ENCODE results near the gene VSIR.
A peak's percentile ranks its signal among the peaks of the same experiment; 100 is the strongest.

The VSIR gene

GRCh38 chr10:71767420-71768035 is 5.8 kb downstream of the VSIR start:
- no peak for TF ChIP-seq TAF1 (IDR thresholded peaks at IDR 0.05; ENCODE audit: low read depth, low read length)
- no peak for TF ChIP-seq POU2F2 (IDR thresholded peaks at IDR 0.05; ENCODE audit: low read depth, low read length)
- TF ChIP-seq POLR2A (IDR thresholded peaks at IDR 0.05; ENCODE audit: low read depth, low read length), result no peak
- TF ChIP-seq POLR2AphosphoS5 (IDR thresholded peaks at IDR 0.05; ENCODE audit: low read depth, low read length), result no peak
- no peak for TF ChIP-seq PAX5 (IDR thresholded peaks at IDR 0.05; ENCODE audit: insufficient read depth, low read length, severe bottlenecking)
- TF ChIP-seq SPI1 (IDR thresholded peaks at IDR 0.05; ENCODE audit: low read depth, low read length), result no peak
- FAIRE-seq, result no peak
- no peak for DNase-seq (ENCODE audit: insufficient read length, low spot score)

- FAIRE-seq, result peak; percentile 26
- TF ChIP-seq PAX5 (IDR thresholded peaks at IDR 0.05; ENCODE audit: insufficient read depth, low read length, severe bottlenecking), result no peak
- TF ChIP-seq POLR2AphosphoS5 (IDR thresholded peaks at IDR 0.05; ENCODE audit: low read depth, low read length), result no peak
- no peak for TF ChIP-seq POLR2A (IDR thresholded peaks at IDR 0.05; ENCODE audit: low read depth, low read length)
- no peak for TF ChIP-seq POU2F2 (IDR thresholded peaks at IDR 0.05; ENCODE audit: low read depth, low read length)
- no peak for TF ChIP-seq SPI1 (IDR thresholded peaks at IDR 0.05; ENCODE audit: low read depth, low read length)
- no peak for TF ChIP-seq TAF1 (IDR thresholded peaks at IDR 0.05; ENCODE audit: low read depth, low read length)
- DNase-seq (ENCODE audit: insufficient read length, low spot score), result no peak
Observed at GRCh38 chr10:71766717-71767419, 6.5 kb downstream of the VSIR start.

- no peak for FAIRE-seq
- TF ChIP-seq SPI1 (IDR thresholded peaks at IDR 0.05; ENCODE audit: low read depth, low read length) (no peak), TAF1 (IDR thresholded peaks at IDR 0.05; ENCODE audit: low read depth, low read length) (no peak), PAX5 (IDR thresholded peaks at IDR 0.05; ENCODE audit: insufficient read depth, low read length, severe bottlenecking) (no peak), POU2F2 (IDR thresholded peaks at IDR 0.05; ENCODE audit: low read depth, low read length) (no peak), POLR2A (IDR thresholded peaks at IDR 0.05; ENCODE audit: low read depth, low read length) (no peak), POLR2AphosphoS5 (IDR thresholded peaks at IDR 0.05; ENCODE audit: low read depth, low read length) (no peak)
Observed at GRCh38 chr10:71765906-71766716, 7.2 kb downstream of the VSIR start.

GRCh38 chr10:71765176-71765904 is 8.0 kb downstream of the VSIR start:
- TF ChIP-seq TAF1 (IDR thresholded peaks at IDR 0.05; ENCODE audit: low read depth, low read length) (no peak), POLR2AphosphoS5 (IDR thresholded peaks at IDR 0.05; ENCODE audit: low read depth, low read length) (no peak), POU2F2 (IDR thresholded peaks at IDR 0.05; ENCODE audit: low read depth, low read length) (no peak), SPI1 (IDR thresholded peaks at IDR 0.05; ENCODE audit: low read depth, low read length) (no peak), PAX5 (IDR thresholded peaks at IDR 0.05; ENCODE audit: insufficient read depth, low read length, severe bottlenecking) (no peak), POLR2A (IDR thresholded peaks at IDR 0.05; ENCODE audit: low read depth, low read length) (no peak)
- DNase-seq (ENCODE audit: insufficient read length, low spot score) (no peak), FAIRE-seq (no peak)

More at GRCh38 chr10:71765906-71766716, 7.2 kb downstream of the VSIR start:
- no peak for DNase-seq (ENCODE audit: insufficient read length, low spot score)

GRCh38 chr10:71763352-71764127 is 9.8 kb downstream of the VSIR start:
- DNase-seq (ENCODE audit: insufficient read length, low spot score) (no peak), FAIRE-seq (no peak)
- TF ChIP-seq TAF1 (IDR thresholded peaks at IDR 0.05; ENCODE audit: low read depth, low read length) (no peak), PAX5 (IDR thresholded peaks at IDR 0.05; ENCODE audit: insufficient read depth, low read length, severe bottlenecking) (no peak), POLR2A (IDR thresholded peaks at IDR 0.05; ENCODE audit: low read depth, low read length) (no peak), POU2F2 (IDR thresholded peaks at IDR 0.05; ENCODE audit: low read depth, low read length) (no peak), SPI1 (IDR thresholded peaks at IDR 0.05; ENCODE audit: low read depth, low read length) (no peak), POLR2AphosphoS5 (IDR thresholded peaks at IDR 0.05; ENCODE audit: low read depth, low read length) (no peak)

GRCh38 chr10:71762324-71762723 is 11.0 kb downstream of the VSIR start:
- TF ChIP-seq POLR2AphosphoS5 (IDR thresholded peaks at IDR 0.05; ENCODE audit: low read depth, low read length) (no peak), POU2F2 (IDR thresholded peaks at IDR 0.05; ENCODE audit: low read depth, low read length) (no peak), TAF1 (IDR thresholded peaks at IDR 0.05; ENCODE audit: low read depth, low read length) (no peak), SPI1 (IDR thresholded peaks at IDR 0.05; ENCODE audit: low read depth, low read length) (no peak), PAX5 (IDR thresholded peaks at IDR 0.05; ENCODE audit: insufficient read depth, low read length, severe bottlenecking) (no peak), POLR2A (IDR thresholded peaks at IDR 0.05; ENCODE audit: low read depth, low read length) (no peak)
- FAIRE-seq (no peak), DNase-seq (ENCODE audit: insufficient read length, low spot score) (no peak)

- FAIRE-seq (no peak), DNase-seq (ENCODE audit: insufficient read length, low spot score) (no peak)
- TF ChIP-seq PAX5 (IDR thresholded peaks at IDR 0.05; ENCODE audit: insufficient read depth, low read length, severe bottlenecking) (no peak), TAF1 (IDR thresholded peaks at IDR 0.05; ENCODE audit: low read depth, low read length) (no peak), POLR2A (IDR thresholded peaks at IDR 0.05; ENCODE audit: low read depth, low read length) (no peak), POU2F2 (IDR thresholded peaks at IDR 0.05; ENCODE audit: low read depth, low read length) (no peak), POLR2AphosphoS5 (IDR thresholded peaks at IDR 0.05; ENCODE audit: low read depth, low read length) (no peak), SPI1 (IDR thresholded peaks at IDR 0.05; ENCODE audit: low read depth, low read length) (no peak)
Observed at GRCh38 chr10:71761541-71762113, 11.7 kb downstream of the VSIR start.

- DNase-seq (ENCODE audit: insufficient read length, low spot score) (no peak), FAIRE-seq (no peak)
- no peak for TF ChIP-seq POLR2A (IDR thresholded peaks at IDR 0.05; ENCODE audit: low read depth, low read length)
- TF ChIP-seq SPI1 (IDR thresholded peaks at IDR 0.05; ENCODE audit: low read depth, low read length), result no peak
- TF ChIP-seq TAF1 (IDR thresholded peaks at IDR 0.05; ENCODE audit: low read depth, low read length), result no peak
- no peak for TF ChIP-seq PAX5 (IDR thresholded peaks at IDR 0.05; ENCODE audit: insufficient read depth, low read length, severe bottlenecking)
- TF ChIP-seq POU2F2 (IDR thresholded peaks at IDR 0.05; ENCODE audit: low read depth, low read length), result no peak
- no peak for TF ChIP-seq POLR2AphosphoS5 (IDR thresholded peaks at IDR 0.05; ENCODE audit: low read depth, low read length)
Observed at GRCh38 chr10:71761105-71761511, 12.2 kb downstream of the VSIR start.
